GM19193 (cell line): ENCODE results near the gene ARID3A.

Experiments used
- POLR2A ChIP-seq: IDR thresholded peaks from 4 replicates; pipeline ENCODE4 v1.6.1; 2011; ENCODE audit not compliant: insufficient read depth, insufficient read length; ENCODE audit errors: extremely low read depth

The ARID3A gene

GRCh38 chr19:989381-990081 is 63.7 kb downstream of the ARID3A start:
- TF ChIP-seq POLR2A = no peak

GRCh38 chr19:990119-990571 is 64.3 kb downstream of the ARID3A start:
- no peak for TF ChIP-seq POLR2A

GRCh38 chr19:990746-991145 is 64.9 kb downstream of the ARID3A start:
- no peak for TF ChIP-seq POLR2A

- TF ChIP-seq POLR2A = no peak
These were observed 65.5 kb downstream of the ARID3A start for GRCh38 chr19:991174-991931.

GRCh38 chr19:991932-992669 is 66.3 kb downstream of the ARID3A start:
- no peak for TF ChIP-seq POLR2A

GRCh38 chr19:992670-993055 is 66.8 kb downstream of the ARID3A start:
- no peak for TF ChIP-seq POLR2A

- no peak for TF ChIP-seq POLR2A
These were observed 67.6 kb downstream of the ARID3A start for GRCh38 chr19:993361-993830.

GRCh38 chr19:993831-994393 is 68.1 kb downstream of the ARID3A start:
- no peak for TF ChIP-seq POLR2A

GRCh38 chr19:994516-994915 is 68.7 kb downstream of the ARID3A start:
- no peak for TF ChIP-seq POLR2A

GRCh38 chr19:995051-995827 is 69.4 kb downstream of the ARID3A start:
- TF ChIP-seq POLR2A = no peak

- TF ChIP-seq POLR2A = no peak
These were observed 70.4 kb downstream of the ARID3A start for GRCh38 chr19:996051-996838.

- TF ChIP-seq POLR2A = no peak
These were observed 72.2 kb downstream of the ARID3A start for GRCh38 chr19:998064-998463.

- no peak for TF ChIP-seq POLR2A
These were observed 73.5 kb downstream of the ARID3A start for GRCh38 chr19:999379-999719.

- no peak for TF ChIP-seq POLR2A
These were observed 74.3 kb downstream of the ARID3A start, which contains the start of gene GRIN3B for GRCh38 chr19:1000095-1000494. Gene GRIN3B, plus strand, starts transcription at chr19:1000419. Its CDS starts 19 bp downstream, at chr19:1000438.
